SK-N-SH treated with all-trans-retinoic acid at 6 μM for 48 hours (cell line): ENCODE results near the gene PARM1.

Experiments
- ARNTL ChIP-seq: fragments of 450-650 bp; formaldehyde crosslinking; IDR thresholded peaks from 2 replicates; pipeline ENCODE4 v1.5.0; 2020; ENCODE audit warnings: low read depth, mild to moderate bottlenecking, moderate library complexity, borderline replicate concordance
- ESRRG ChIP-seq: fragments of 250-450 bp; sonication (Bioruptor Pico); IDR thresholded peaks from 2 replicates; pipeline ENCODE4 v1.6.1; 2021; ENCODE audit warnings: mild to moderate bottlenecking
- GLIS3 ChIP-seq: fragments of 250-450 bp; sonication (Bioruptor Pico); IDR thresholded peaks from 2 replicates; pipeline ENCODE4 v1.5.0; 2020; ENCODE audit warnings: mild to moderate bottlenecking, moderate library complexity
- PPARA ChIP-seq: fragments of 250-450 bp; sonication (Bioruptor Pico); IDR thresholded peaks from 2 replicates; pipeline ENCODE4 v1.5.0; 2020; ENCODE audit warnings: mild to moderate bottlenecking, borderline replicate concordance
- RARB ChIP-seq: fragments of 250-450 bp; sonication (Bioruptor Pico); IDR thresholded peaks from 2 replicates; pipeline ENCODE4 v1.8.0; 2021; ENCODE audit warnings: mild to moderate bottlenecking, moderate library complexity
- TOX ChIP-seq: fragments of 250-450 bp; sonication (Bioruptor Pico); IDR thresholded peaks from 2 replicates; pipeline ENCODE4 v1.8.0; 2021; ENCODE audit warnings: mild to moderate bottlenecking, moderate library complexity, borderline replicate concordance
- ZFP30 ChIP-seq: fragments of 450-650 bp; formaldehyde crosslinking; IDR thresholded peaks from 2 replicates; pipeline ENCODE4 v1.5.0; 2022; ENCODE audit warnings: mild to moderate bottlenecking, moderate library complexity
- TF ChIP-seq, protein P1 (sequence below): fragments of 250-450 bp; sonication (Bioruptor Pico); IDR thresholded peaks from 2 replicates; pipeline ENCODE4 v1.5.1; 2020; ENCODE audit warnings: low read depth, mild to moderate bottlenecking, moderate library complexity
- TF ChIP-seq, protein P2 (sequence below): fragments of 250-450 bp; sonication (Bioruptor Pico); IDR thresholded peaks from 2 replicates; pipeline ENCODE4 v1.5.1; 2021; ENCODE audit warnings: mild to moderate bottlenecking, moderate library complexity
- TF ChIP-seq, protein P3 (sequence below): fragments of 250-450 bp; sonication (Bioruptor Pico); IDR thresholded peaks from 2 replicates; pipeline ENCODE4 v1.8.0; 2020; ENCODE audit warnings: mild to moderate bottlenecking, moderate library complexity, borderline replicate concordance
- TF ChIP-seq, protein P4 (sequence below): fragments of 250-450 bp; sonication (Bioruptor Pico); IDR thresholded peaks from 2 replicates; pipeline ENCODE4 v1.5.0; 2020; ENCODE audit warnings: mild to moderate bottlenecking, moderate library complexity

DNA sequence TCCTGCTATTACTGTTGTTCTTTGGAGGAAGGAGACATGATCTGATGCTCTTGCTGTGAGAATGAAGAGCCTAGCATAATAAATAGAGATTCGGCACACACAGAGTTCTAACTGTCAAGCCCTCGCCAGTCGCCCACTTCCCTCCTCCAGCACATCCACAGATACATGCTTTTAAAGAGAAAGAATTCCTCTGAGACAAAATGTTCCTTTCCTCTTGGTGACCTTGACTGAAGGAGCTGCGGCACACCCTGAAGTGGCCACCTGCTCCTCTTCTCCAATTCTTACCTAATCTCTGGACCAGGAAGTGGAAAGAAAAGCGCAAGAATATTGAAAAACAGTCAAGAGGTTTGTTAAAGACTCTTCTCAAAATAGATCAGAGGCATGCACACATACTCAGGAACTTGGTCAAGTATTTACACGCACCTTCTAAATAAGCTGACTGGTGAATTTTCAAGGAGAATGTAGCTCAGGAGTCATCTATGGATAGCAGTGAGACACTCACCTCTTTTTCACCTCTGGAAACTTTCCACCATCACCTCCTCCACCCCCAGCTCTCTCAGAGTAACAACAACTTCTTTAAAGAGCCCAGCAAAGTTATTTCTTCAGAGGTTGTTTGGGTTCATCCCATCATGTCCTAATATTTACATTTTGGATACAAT lies 95.4 kb downstream of the PARM1 start:
- TF ChIP-seq, protein P1, sequence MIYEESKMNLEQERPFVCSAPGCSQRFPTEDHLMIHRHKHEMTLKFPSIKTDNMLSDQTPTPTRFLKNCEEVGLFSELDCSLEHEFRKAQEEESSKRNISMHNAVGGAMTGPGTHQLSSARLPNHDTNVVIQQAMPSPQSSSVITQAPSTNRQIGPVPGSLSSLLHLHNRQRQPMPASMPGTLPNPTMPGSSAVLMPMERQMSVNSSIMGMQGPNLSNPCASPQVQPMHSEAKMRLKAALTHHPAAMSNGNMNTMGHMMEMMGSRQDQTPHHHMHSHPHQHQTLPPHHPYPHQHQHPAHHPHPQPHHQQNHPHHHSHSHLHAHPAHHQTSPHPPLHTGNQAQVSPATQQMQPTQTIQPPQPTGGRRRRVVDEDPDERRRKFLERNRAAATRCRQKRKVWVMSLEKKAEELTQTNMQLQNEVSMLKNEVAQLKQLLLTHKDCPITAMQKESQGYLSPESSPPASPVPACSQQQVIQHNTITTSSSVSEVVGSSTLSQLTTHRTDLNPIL (CRISPR knock-in tag), result no peak
- TF ChIP-seq, protein P2, sequence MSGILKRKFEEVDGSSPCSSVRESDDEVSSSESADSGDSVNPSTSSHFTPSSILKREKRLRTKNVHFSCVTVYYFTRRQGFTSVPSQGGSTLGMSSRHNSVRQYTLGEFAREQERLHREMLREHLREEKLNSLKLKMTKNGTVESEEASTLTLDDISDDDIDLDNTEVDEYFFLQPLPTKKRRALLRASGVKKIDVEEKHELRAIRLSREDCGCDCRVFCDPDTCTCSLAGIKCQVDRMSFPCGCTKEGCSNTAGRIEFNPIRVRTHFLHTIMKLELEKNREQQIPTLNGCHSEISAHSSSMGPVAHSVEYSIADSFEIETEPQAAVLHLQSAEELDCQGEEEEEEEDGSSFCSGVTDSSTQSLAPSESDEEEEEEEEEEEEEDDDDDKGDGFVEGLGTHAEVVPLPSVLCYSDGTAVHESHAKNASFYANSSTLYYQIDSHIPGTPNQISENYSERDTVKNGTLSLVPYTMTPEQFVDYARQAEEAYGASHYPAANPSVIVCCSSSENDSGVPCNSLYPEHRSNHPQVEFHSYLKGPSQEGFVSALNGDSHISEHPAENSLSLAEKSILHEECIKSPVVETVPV (CRISPR knock-in tag), result no peak
- TF ChIP-seq, protein P3, sequence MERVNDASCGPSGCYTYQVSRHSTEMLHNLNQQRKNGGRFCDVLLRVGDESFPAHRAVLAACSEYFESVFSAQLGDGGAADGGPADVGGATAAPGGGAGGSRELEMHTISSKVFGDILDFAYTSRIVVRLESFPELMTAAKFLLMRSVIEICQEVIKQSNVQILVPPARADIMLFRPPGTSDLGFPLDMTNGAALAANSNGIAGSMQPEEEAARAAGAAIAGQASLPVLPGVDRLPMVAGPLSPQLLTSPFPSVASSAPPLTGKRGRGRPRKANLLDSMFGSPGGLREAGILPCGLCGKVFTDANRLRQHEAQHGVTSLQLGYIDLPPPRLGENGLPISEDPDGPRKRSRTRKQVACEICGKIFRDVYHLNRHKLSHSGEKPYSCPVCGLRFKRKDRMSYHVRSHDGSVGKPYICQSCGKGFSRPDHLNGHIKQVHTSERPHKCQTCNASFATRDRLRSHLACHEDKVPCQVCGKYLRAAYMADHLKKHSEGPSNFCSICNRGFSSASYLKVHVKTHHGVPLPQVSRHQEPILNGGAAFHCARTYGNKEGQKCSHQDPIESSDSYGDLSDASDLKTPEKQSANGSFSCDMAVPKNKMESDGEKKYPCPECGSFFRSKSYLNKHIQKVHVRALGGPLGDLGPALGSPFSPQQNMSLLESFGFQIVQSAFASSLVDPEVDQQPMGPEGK, result no peak
- no peak for TF ChIP-seq ZFP30 (CRISPR knock-in tag)
- no peak for TF ChIP-seq GLIS3 (CRISPR knock-in tag)
- TF ChIP-seq, protein P4, sequence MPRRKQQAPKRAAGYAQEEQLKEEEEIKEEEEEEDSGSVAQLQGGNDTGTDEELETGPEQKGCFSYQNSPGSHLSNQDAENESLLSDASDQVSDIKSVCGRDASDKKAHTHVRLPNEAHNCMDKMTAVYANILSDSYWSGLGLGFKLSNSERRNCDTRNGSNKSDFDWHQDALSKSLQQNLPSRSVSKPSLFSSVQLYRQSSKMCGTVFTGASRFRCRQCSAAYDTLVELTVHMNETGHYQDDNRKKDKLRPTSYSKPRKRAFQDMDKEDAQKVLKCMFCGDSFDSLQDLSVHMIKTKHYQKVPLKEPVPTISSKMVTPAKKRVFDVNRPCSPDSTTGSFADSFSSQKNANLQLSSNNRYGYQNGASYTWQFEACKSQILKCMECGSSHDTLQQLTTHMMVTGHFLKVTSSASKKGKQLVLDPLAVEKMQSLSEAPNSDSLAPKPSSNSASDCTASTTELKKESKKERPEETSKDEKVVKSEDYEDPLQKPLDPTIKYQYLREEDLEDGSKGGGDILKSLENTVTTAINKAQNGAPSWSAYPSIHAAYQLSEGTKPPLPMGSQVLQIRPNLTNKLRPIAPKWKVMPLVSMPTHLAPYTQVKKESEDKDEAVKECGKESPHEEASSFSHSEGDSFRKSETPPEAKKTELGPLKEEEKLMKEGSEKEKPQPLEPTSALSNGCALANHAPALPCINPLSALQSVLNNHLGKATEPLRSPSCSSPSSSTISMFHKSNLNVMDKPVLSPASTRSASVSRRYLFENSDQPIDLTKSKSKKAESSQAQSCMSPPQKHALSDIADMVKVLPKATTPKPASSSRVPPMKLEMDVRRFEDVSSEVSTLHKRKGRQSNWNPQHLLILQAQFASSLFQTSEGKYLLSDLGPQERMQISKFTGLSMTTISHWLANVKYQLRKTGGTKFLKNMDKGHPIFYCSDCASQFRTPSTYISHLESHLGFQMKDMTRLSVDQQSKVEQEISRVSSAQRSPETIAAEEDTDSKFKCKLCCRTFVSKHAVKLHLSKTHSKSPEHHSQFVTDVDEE, result no peak
- TF ChIP-seq ARNTL (CRISPR knock-in tag), result no peak
- TF ChIP-seq PPARA (CRISPR knock-in tag), result no peak
- no peak for TF ChIP-seq RARB (CRISPR knock-in tag)
- no peak for TF ChIP-seq TOX (CRISPR knock-in tag)
- TF ChIP-seq ESRRG (CRISPR knock-in tag), result no peak
